Measurements from ENCODE around the gene VRK3.

VRK3 gene

DNA sequence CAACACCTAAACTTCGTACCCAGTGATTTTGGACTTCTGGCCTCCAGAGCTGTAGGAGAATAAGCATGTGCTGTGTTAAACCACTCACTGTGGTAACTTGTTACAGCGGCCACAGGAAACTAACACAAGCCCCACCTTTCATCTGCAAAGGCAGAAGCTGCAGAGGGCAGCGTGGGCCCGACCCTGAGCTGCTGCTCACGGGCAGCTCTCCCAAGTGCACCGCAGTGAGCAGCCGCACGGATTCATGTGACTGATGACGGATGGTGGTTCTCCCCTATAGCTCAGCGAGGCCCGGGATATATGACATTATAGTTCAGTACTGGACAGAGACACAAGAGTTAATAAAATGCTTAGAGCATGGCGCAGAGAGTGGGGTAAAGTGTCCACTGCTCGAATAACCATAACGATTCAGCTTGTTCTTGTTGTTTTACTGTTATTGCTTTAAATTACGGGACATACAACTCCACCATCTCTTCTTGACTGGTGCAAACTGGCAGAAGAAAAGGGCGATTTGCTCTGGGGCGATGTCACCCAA, 21.9 kb downstream of the VRK3 start:
- no peak for DNase-seq (ENCODE audit: extremely low read depth, insufficient read length)
- Histone ChIP-seq H3K4me3 (replicated peaks; ENCODE audit: low read depth, low read length) (no peak overlapping the region), H3K27me3 (replicated peaks; ENCODE audit: control insufficient read depth, insufficient read depth, low read length) (no peaks in the 10 kb centered on the region)

DNA sequence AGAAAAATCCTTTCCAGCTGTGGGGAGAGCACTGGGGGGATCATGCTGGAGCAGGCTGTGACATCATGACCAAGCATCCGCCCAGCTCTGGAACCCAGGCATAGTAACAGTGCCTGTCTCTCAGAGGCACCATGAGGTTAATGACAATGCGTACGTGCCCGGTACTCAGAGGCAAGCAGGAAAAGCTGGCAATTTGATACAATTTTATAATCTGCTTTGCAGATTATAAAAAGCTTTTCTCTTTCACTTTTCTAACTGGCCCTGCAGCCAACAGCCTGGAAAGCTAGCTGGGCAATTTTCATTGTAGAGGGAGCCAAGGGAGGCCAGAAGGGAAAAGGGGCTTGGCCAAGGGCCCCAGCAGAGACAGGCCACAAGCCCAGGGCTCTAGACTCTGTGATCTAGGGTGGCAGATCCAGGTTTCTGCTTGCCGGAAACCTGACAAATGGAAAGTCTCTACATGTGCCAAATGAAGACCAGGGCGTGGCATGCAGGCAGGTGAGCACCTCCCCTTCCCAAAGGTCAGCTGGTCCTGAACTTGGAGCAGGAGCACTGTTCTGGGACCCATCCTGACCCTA, 22.7 kb downstream of the VRK3 start:
- no peak for DNase-seq (ENCODE audit: extremely low read depth, insufficient read length)
- Histone ChIP-seq H3K27me3 (replicated peaks; ENCODE audit: control insufficient read depth, insufficient read depth, low read length) (no peaks in the 10 kb centered on the region), H3K4me3 (replicated peaks; ENCODE audit: low read depth, low read length) (no peak overlapping the region), H3K36me3 (ENCODE audit: control insufficient read depth, insufficient read depth, low read length) (peaks cover 34% of the 10 kb centered on the region)
- TF ChIP-seq, protein P1, sequence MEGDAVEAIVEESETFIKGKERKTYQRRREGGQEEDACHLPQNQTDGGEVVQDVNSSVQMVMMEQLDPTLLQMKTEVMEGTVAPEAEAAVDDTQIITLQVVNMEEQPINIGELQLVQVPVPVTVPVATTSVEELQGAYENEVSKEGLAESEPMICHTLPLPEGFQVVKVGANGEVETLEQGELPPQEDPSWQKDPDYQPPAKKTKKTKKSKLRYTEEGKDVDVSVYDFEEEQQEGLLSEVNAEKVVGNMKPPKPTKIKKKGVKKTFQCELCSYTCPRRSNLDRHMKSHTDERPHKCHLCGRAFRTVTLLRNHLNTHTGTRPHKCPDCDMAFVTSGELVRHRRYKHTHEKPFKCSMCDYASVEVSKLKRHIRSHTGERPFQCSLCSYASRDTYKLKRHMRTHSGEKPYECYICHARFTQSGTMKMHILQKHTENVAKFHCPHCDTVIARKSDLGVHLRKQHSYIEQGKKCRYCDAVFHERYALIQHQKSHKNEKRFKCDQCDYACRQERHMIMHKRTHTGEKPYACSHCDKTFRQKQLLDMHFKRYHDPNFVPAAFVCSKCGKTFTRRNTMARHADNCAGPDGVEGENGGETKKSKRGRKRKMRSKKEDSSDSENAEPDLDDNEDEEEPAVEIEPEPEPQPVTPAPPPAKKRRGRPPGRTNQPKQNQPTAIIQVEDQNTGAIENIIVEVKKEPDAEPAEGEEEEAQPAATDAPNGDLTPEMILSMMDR (IDR thresholded peaks at IDR 0.05; ENCODE audit: insufficient read depth, low read length, poor library complexity, severe bottlenecking): no peak

More for the DNA sequence above, 21.9 kb downstream of the VRK3 start:
- TF ChIP-seq, protein P1 (IDR thresholded peaks at IDR 0.05; ENCODE audit: insufficient read depth, low read length, poor library complexity, severe bottlenecking): no peak
- H3K36me3 ChIP-seq (ENCODE audit: control insufficient read depth, insufficient read depth, low read length): peaks cover 37% of the 10 kb centered on the region

DNA sequence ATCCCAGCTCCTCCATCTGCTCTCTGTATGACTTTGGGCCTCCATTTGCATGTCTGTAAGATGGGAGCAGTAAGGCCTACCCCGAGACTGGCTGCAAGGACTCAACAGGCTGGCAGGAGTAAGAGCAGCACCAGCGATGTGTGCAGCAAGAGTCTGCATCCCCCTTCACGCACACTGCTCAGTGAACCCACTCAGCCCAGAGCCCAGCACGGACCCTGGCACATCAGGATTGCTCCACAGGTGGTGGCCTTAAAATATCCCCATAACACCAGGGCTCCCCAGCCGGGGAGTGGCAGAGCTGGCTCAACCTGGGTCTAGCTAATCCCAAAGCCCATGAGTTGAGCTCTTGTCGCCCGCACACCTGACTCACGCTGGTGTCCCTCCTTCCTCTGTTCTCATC, 23.4 kb downstream of the VRK3 start:
- TF ChIP-seq, protein P1 (IDR thresholded peaks at IDR 0.05; ENCODE audit: insufficient read depth, low read length, poor library complexity, severe bottlenecking): no peak
- H3K4me3 ChIP-seq (replicated peaks; ENCODE audit: low read depth, low read length): no peak overlapping the region
- peaks cover 28% of the 10 kb centered on the region for H3K36me3 ChIP-seq (ENCODE audit: control insufficient read depth, insufficient read depth, low read length)
- no peak for DNase-seq (ENCODE audit: extremely low read depth, insufficient read length)
- H3K27me3 ChIP-seq (replicated peaks; ENCODE audit: control insufficient read depth, insufficient read depth, low read length): no peaks in the 10 kb centered on the region

DNA sequence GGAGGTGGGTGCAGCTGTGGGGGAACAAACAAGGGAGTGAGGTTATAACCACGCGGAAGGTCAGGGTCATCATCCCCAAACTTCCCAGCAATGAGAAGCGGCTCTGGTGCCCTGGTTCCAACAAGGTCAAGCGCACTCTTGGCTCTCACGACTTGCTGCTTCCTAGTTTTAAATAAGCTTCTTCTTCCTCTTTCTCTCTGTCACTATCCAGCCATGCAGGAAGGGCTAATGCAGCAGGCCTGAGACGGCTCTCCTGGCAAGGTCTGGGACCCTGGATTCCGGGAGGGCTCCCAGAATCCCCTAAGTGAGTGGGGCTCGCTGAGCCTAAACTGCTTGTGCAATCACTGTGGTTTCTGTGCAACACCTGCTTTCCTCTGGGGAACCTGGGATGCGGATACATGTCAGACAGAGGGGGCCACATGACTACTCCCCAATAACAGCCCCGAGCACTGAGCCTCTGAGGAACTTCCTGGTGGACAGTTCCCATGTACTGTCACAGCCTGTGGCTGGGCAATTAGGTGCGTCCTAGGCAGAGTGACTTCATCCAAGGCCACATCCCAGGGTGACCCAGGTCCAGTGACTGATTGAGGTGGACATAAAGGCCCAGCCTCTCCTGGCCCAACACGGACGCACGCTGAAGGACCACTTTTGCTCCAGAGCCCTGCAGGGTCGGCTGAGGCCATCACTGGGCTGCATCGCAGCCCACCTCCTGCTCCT, 24.2 kb downstream of the VRK3 start:
- Histone ChIP-seq H3K27me3 (replicated peaks; ENCODE audit: control insufficient read depth, insufficient read depth, low read length) (no peaks in the 10 kb centered on the region), H3K4me3 (replicated peaks; ENCODE audit: low read depth, low read length) (no peak overlapping the region), H3K36me3 (ENCODE audit: control insufficient read depth, insufficient read depth, low read length) (peaks cover 27% of the 10 kb centered on the region)
- TF ChIP-seq, protein P1 (IDR thresholded peaks at IDR 0.05; ENCODE audit: insufficient read depth, low read length, poor library complexity, severe bottlenecking): no peak
- DNase-seq (ENCODE audit: extremely low read depth, insufficient read length): no peak

DNA sequence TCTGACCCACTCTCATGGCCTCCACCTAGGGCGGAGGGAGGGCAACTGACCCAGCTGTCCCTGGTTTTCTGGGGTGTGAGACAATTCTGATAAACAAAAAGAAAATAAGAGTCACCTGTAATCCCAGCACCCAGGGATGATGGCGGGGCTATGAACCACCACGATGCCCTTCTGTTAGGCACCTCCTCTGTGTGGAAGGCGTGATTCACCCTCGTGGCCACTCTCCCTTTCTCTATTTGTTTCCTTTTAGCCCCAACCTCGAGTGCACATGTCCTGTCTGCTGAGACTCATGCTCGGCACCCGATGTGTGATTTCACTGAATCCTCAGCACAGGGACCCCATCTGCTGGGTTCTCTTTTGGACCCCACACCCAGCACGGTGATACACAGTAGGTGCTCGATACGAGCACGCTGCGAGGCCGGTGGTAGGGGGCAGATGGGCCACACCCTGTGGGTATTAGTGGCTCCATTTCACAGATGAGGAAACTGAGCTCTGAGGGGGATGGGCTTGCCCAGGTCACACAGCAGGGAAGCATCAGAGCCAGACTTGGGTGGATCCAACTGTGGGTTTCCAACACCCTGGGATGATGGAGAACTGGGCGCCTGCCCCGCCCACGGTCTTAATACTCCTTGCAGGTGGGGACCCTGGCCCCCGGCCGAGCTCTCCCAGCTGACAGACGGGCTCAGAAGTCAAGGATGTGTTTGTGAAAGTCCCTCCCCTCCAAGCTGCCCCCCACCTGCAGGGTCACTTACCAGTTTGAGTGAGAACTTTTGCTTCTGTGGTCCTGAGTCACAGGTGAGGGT, 24.9 kb downstream of the VRK3 start:
- TF ChIP-seq, protein P1 (IDR thresholded peaks at IDR 0.05; ENCODE audit: insufficient read depth, low read length, poor library complexity, severe bottlenecking): no peak
- DNase-seq (ENCODE audit: extremely low read depth, insufficient read length): no peak
- no peak overlapping the region for H3K4me3 ChIP-seq (replicated peaks; ENCODE audit: low read depth, low read length)
- H3K27me3 ChIP-seq (replicated peaks; ENCODE audit: control insufficient read depth, insufficient read depth, low read length): no peaks in the 10 kb centered on the region
- peaks cover 30% of the 10 kb centered on the region for H3K36me3 ChIP-seq (ENCODE audit: control insufficient read depth, insufficient read depth, low read length)

Data from GM06990 (cell line).